K562 treated with DMSO at 1 percent for 4 hours (cell line): Measurements from ENCODE around the gene UBR3. TPM values are rescaled to one million over a fixed set of nuclear protein-coding genes. Genes with fewer than 3 reads are reported as not detected.

Source experiments
- total RNA-seq: library from RNA; unstranded; fragments of 300-600 nt; gene quantifications from 2 replicates; pipeline ENCODE4 v1.2.3, GENCODE V29; 2022; ENCODE audit not compliant: insufficient read depth

The UBR3 gene
- total RNA-seq = 14.1 and 15.3 TPM in 2 replicates

GRCh38 chr2:169827272-169828140, at the start of gene UBR3:
UBR3 (plus strand) TSS chr2:169827454; CDS start chr2:169827508, 54 bp downstream.

GRCh38 chr2:169798718-169799592, 28.3 kb upstream of the UBR3 start, which contains the start of gene SSB:
SSB (plus strand) TSS chr2:169798871; CDS start chr2:169800961, 2,090 bp downstream.

GRCh38 chr2:169824373-169825333, 2.6 kb upstream of the UBR3 start, which contains the start of gene METTL5:
METTL5 (minus strand) TSS chr2:169824905; CDS start chr2:169824597, 308 bp downstream.

Other genes with a start within 250 kb of the UBR3 start
- 29.8 and 34.7 TPM in 2 replicates for gene PPIG, start 243.1 kb upstream of the UBR3 start, total RNA-seq
- gene CFAP210, start 133.0 kb upstream of the UBR3 start, total RNA-seq = 1.6 and 2.0 TPM in 2 replicates
- gene PHOSPHO2, start 133.0 kb upstream of the UBR3 start, total RNA-seq = 4.3 and 9.1 TPM in 2 replicates
- gene KLHL23, start 93.6 kb upstream of the UBR3 start, total RNA-seq = 9.3 and 14.1 TPM in 2 replicates
- 163 and 198 TPM in 2 replicates for gene SSB, start 28.6 kb upstream of the UBR3 start, total RNA-seq
- gene METTL5, start 2.5 kb upstream of the UBR3 start, total RNA-seq = 82.6 and 84.2 TPM in 2 replicates